ENCODE data around the gene KLHDC3. TPM values are rescaled to one million over a fixed set of nuclear protein-coding genes. Genes with fewer than 3 reads are reported as not detected.

Gene KLHDC3
- total and polyA plus RNA-seq, 7 experiments from 2014 or later, result 39.9 to 145 (median 74.0) TPM

GRCh38 chr6:42969431-42969830 lies 44.6 kb upstream of the KLHDC3 start:
- H3K36me3 Mint-ChIP-seq, result peaks cover 3 to 21% (median 4%) of the 10 kb centered on the region in 5 donors
- no peak overlapping the region for H3K4me3 ChIP-seq (ENCODE audit: low read length)
- POLR2A ChIA-PET, result interaction anchor here (0.6 to 3.0 kb wide), 3 partner anchors 9 to 16 kb away, joined by 4 to 9 read pairs (median 4); partner anchors contain the start of genes GNMT and PEX6
- H3K27me3 ChIP-seq (ENCODE audit: control insufficient read depth in 2 of 2, insufficient read depth in 2 of 2, low read length in 2 of 2), result no peaks in the 10 kb centered on the region
- no peaks in the 10 kb centered on the region for H3K9me3 ChIP-seq (ENCODE audit: control insufficient read depth in 2 of 3, low read length in 3 of 3)
- no peak for DNase-seq
- peaks cover 0 to 59% (median 7%) of the 10 kb centered on the region in 3 experiments for H3K36me3 ChIP-seq (ENCODE audit: control insufficient read depth in 2 of 3, insufficient read depth in 3 of 3, low read length in 3 of 3)
- no peaks in the 10 kb centered on the region for H3K4me1 ChIP-seq (ENCODE audit: control insufficient read depth in 2 of 2, insufficient read depth in 2 of 2, low read length in 2 of 2)
- H3K4me1 Mint-ChIP-seq, result peaks cover 0 to 8% (median 7%) of the 10 kb centered on the region in 7 donors
- intact Hi-C loops (cut with micrococcal nuclease), result no loop called here
- H3K27ac ChIP-seq (ENCODE audit: low read depth, low read length), result no peak overlapping the region
- H3K9me3 Mint-ChIP-seq, result no peaks in the 10 kb centered on the region
- ATAC-seq, result no peak
- H3K27me3 Mint-ChIP-seq, result no peaks in the 10 kb centered on the region
- no peak overlapping the region for H3K4me3 Mint-ChIP-seq
- CTCF ChIA-PET, result interaction anchor here (1.4 kb wide), 1 partner anchor 53 kb away, joined by 4 read pairs; no protein-coding TSS in a partner anchor
- H3K27ac Mint-ChIP-seq, result no peak overlapping the region

GRCh38 chr6:42969934-42970333 lies 44.1 kb upstream of the KLHDC3 start:
- H3K36me3 ChIP-seq (ENCODE audit: control insufficient read depth in 2 of 3, insufficient read depth in 3 of 3, low read length in 3 of 3), result peaks cover 0 to 54% (median 7%) of the 10 kb centered on the region in 3 experiments
- no peaks in the 10 kb centered on the region for H3K9me3 ChIP-seq (ENCODE audit: control insufficient read depth in 2 of 3, low read length in 3 of 3)
- H3K4me3 ChIP-seq (ENCODE audit: low read length), result no peak overlapping the region
- Mint-ChIP-seq H3K27ac (no peak overlapping the region), H3K27me3 (no peaks in the 10 kb centered on the region), H3K9me3 (no peaks in the 10 kb centered on the region), H3K4me1 (peaks cover under 1 to 8% (median 7%) of the 10 kb centered on the region in 7 donors), H3K36me3 (peaks cover 0 to 16% (median 4%) of the 10 kb centered on the region in 5 donors), H3K4me3 (no peak overlapping the region)
- POLR2A ChIA-PET, result interaction anchor here (0.6 to 1.1 kb wide), 2 partner anchors 9 to 16 kb away, joined by 4 read pairs; partner anchors contain the start of gene GNMT
- H3K4me1 ChIP-seq (ENCODE audit: control insufficient read depth in 2 of 2, insufficient read depth in 2 of 2, low read length in 2 of 2), result no peaks in the 10 kb centered on the region
- H3K27me3 ChIP-seq (ENCODE audit: control insufficient read depth in 2 of 2, insufficient read depth in 2 of 2, low read length in 2 of 2), result no peaks in the 10 kb centered on the region
- no peak overlapping the region for H3K27ac ChIP-seq (ENCODE audit: low read depth, low read length)
- DNase-seq, result no peak
- no peak for ATAC-seq
- intact Hi-C loops (cut with micrococcal nuclease), result loop anchor here in 1 of 2 donors (10.0 kb wide), 1 partner anchor 185 kb away; the partner anchor contains the start of gene BICRAL
- CTCF ChIA-PET, result interaction anchor here (1.4 kb wide), 1 partner anchor 53 kb away, joined by 4 read pairs; no protein-coding TSS in a partner anchor

- no peaks in the 10 kb centered on the region for H3K9me3 Mint-ChIP-seq
- Histone ChIP-seq H3K36me3 (ENCODE audit: control insufficient read depth in 2 of 3, insufficient read depth in 3 of 3, low read length in 3 of 3) (peaks cover 0 to 43% (median 7%) of the 10 kb centered on the region in 3 experiments), H3K4me1 (ENCODE audit: control insufficient read depth in 2 of 2, insufficient read depth in 2 of 2, low read length in 2 of 2) (no peaks in the 10 kb centered on the region), H3K4me3 (ENCODE audit: low read length) (no peak overlapping the region), H3K27me3 (ENCODE audit: control insufficient read depth in 2 of 2, insufficient read depth in 2 of 2, low read length in 2 of 2) (no peaks in the 10 kb centered on the region), H3K27ac (ENCODE audit: low read depth, low read length) (no peak overlapping the region), H3K9me3 (ENCODE audit: control insufficient read depth in 2 of 3, low read length in 3 of 3) (no peaks in the 10 kb centered on the region)
- ATAC-seq, result no peak
- no peak for DNase-seq
- ChIA-PET POLR2A (interaction anchor here (0.6 to 1.8 kb wide), 6 partner anchors 13 to 91 kb away, joined by 3 to 7 read pairs (median 3); partner anchors contain the start of genes CNPY3, KLHDC3, PPP2R5D and RPL7L1), CTCF (interaction anchor here (0.7 to 1.4 kb wide), 2 partner anchors 54 to 71 kb away, joined by 3 to 4 read pairs; no protein-coding TSS in a partner anchor)
- no peaks in the 10 kb centered on the region for H3K27me3 Mint-ChIP-seq
- peaks cover 5 to 13% (median 8%) of the 10 kb centered on the region in 7 donors for H3K4me1 Mint-ChIP-seq
- H3K4me3 Mint-ChIP-seq, result no peak overlapping the region
- intact Hi-C loops (cut with micrococcal nuclease), result loop anchor here in 1 of 2 donors (10.0 kb wide), 1 partner anchor 186 kb away; the partner anchor contains the start of gene BICRAL
- H3K36me3 Mint-ChIP-seq, result peaks cover 0 to 8% (median 4%) of the 10 kb centered on the region in 5 donors
- peak overlapping the region in 3 of 9 donors; percentile 19 to 48 (median 45) for H3K27ac Mint-ChIP-seq
Measured at GRCh38 chr6:42970871-42971612, 43.0 kb upstream of the KLHDC3 start.

DNA sequence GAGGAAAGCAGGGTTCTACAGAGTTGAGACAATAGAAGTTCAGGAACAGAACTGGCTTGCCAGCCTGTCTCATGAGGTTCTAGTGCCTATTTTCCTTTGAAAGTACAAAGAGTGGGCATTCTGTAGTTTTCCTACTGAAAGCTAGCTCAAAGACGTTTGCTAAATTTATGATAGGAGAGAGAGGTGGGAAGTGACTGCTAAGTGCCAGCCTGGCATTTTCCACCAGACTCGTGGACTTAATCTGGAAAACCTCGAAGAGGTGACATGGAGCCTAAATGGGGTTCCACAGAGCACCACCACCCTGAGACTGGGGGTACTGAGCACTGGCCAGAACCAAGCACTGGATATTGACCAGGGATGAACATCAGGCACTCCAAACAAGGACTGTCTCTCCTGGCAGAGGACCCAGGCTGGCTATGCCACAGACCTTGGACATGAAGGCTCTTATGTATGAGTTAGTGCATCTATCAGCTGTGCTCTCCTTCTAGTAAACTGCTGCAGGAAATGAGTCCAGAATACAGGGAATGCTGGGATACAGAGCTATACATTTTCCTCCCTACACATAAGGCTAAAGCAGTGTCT lies 42.2 kb upstream of the KLHDC3 start:
- POLR2A ChIA-PET, result interaction anchor here (0.8 to 1.8 kb wide), 5 partner anchors 12 to 92 kb away, joined by 3 to 7 read pairs (median 3); partner anchors contain the start of genes CNPY3, KLHDC3, PPP2R5D and RPL7L1
- Histone ChIP-seq H3K36me3 (ENCODE audit: control insufficient read depth in 2 of 3, insufficient read depth in 3 of 3, low read length in 3 of 3) (peaks cover 0 to 36% (median 7%) of the 10 kb centered on the region in 3 experiments), H3K4me1 (ENCODE audit: control insufficient read depth in 2 of 2, insufficient read depth in 2 of 2, low read length in 2 of 2) (peaks cover under 1 to 3% of the 10 kb centered on the region in 2 donors), H3K9me3 (ENCODE audit: control insufficient read depth in 2 of 3, low read length in 3 of 3) (no peaks in the 10 kb centered on the region), H3K27ac (ENCODE audit: low read depth, low read length) (no peak overlapping the region), H3K4me3 (ENCODE audit: low read length) (no peak overlapping the region), H3K27me3 (ENCODE audit: control insufficient read depth in 2 of 2, insufficient read depth in 2 of 2, low read length in 2 of 2) (no peaks in the 10 kb centered on the region)
- DNase-seq, result no peak
- Mint-ChIP-seq H3K4me3 (no peak overlapping the region), H3K9me3 (no peaks in the 10 kb centered on the region), H3K27ac (peak overlapping the region in 1 of 9 donors; percentile 19), H3K4me1 (peaks cover 10 to 21% (median 13%) of the 10 kb centered on the region in 7 donors), H3K36me3 (peaks cover 0 to 11% (median 6%) of the 10 kb centered on the region in 5 donors), H3K27me3 (no peaks in the 10 kb centered on the region)
- intact Hi-C loops (cut with micrococcal nuclease), result loop anchor here in 1 of 2 donors (10.0 kb wide), 1 partner anchor 187 kb away; the partner anchor contains the start of gene BICRAL
- ATAC-seq, result no peak
- CTCF ChIA-PET, result no interaction called here

DNA sequence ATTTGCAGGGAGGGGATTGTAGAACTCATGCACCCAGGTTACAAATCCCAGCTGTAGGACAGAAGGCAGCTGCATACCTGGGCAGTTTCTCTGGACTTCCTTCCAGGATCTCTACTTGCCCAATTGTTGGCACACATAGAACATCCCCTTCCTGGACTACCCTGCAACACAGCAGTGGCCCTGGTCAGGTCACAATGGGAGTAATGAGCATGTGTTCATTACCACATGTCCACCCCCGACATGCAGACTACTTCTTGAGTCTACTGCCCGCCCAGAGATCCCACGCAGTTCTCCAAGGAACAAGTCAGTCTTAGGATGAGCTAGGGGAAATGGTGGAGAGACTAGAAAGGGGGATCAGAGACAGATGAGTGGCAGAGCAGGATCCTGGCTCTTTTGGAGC lies 40.1 kb upstream of the KLHDC3 start:
- peaks cover 12 to 16% of the 10 kb centered on the region in 2 donors for H3K4me1 ChIP-seq (ENCODE audit: control insufficient read depth in 2 of 2, insufficient read depth in 2 of 2, low read length in 2 of 2)
- no peaks in the 10 kb centered on the region for H3K9me3 ChIP-seq (ENCODE audit: control insufficient read depth in 2 of 3, low read length in 3 of 3)
- peak overlapping the region in 6 of 9 donors; percentile 1 to 67 (median 44) for H3K27ac Mint-ChIP-seq
- no peaks in the 10 kb centered on the region for H3K27me3 Mint-ChIP-seq
- ChIA-PET CTCF (no interaction called here), POLR2A (interaction anchor here (0.9 to 1.4 kb wide), 3 partner anchors 10 to 40 kb away, joined by 3 to 4 read pairs (median 3); partner anchors contain the start of genes KLHDC3 and PPP2R5D)
- H3K36me3 Mint-ChIP-seq, result peaks cover 0 to 18% (median 5%) of the 10 kb centered on the region in 5 donors
- peaks cover 0 to 18% (median 6%) of the 10 kb centered on the region in 3 experiments for H3K36me3 ChIP-seq (ENCODE audit: control insufficient read depth in 2 of 3, insufficient read depth in 3 of 3, low read length in 3 of 3)
- intact Hi-C loops (cut with micrococcal nuclease), result loop anchor here in 1 of 2 donors (10.0 kb wide), 1 partner anchor 189 kb away; the partner anchor contains the start of gene BICRAL
- peak overlapping the region in 1 of 10 donors; percentile 49 for H3K4me3 Mint-ChIP-seq
- H3K4me1 Mint-ChIP-seq, result peaks cover 14 to 34% (median 25%) of the 10 kb centered on the region in 7 donors
- no peak overlapping the region for H3K4me3 ChIP-seq (ENCODE audit: low read length)
- no peaks in the 10 kb centered on the region for H3K27me3 ChIP-seq (ENCODE audit: control insufficient read depth in 2 of 2, insufficient read depth in 2 of 2, low read length in 2 of 2)
- no peak overlapping the region for H3K27ac ChIP-seq (ENCODE audit: low read depth, low read length)
- ATAC-seq (no peak), DNase-seq (no peak)
- no peaks in the 10 kb centered on the region for H3K9me3 Mint-ChIP-seq

Data from naive thymus-derived CD4-positive, alpha-beta T cell (primary cell).